Subcutaneous preadipocyte (primary cell): ENCODE measurements around the gene KIF2A. TPM values are rescaled to one million over a fixed set of nuclear protein-coding genes. Genes with fewer than 3 reads are reported as not detected.

Experiments
- total RNA-seq: library from RNA; depleted of rRNA; stranded (reverse); fragments of >200 nt; gene quantifications from 2 replicates; pipeline ENCODE4 v1.2.3, GENCODE V29; 2012

The KIF2A gene
- 53.6 and 59.4 TPM in 2 replicates for total RNA-seq

GRCh38 chr5:62305715-62306322 lies at the start of gene KIF2A:
KIF2A (plus strand) TSS chr5:62306206; CDS start chr5:62306473, 267 bp downstream.

DNA sequence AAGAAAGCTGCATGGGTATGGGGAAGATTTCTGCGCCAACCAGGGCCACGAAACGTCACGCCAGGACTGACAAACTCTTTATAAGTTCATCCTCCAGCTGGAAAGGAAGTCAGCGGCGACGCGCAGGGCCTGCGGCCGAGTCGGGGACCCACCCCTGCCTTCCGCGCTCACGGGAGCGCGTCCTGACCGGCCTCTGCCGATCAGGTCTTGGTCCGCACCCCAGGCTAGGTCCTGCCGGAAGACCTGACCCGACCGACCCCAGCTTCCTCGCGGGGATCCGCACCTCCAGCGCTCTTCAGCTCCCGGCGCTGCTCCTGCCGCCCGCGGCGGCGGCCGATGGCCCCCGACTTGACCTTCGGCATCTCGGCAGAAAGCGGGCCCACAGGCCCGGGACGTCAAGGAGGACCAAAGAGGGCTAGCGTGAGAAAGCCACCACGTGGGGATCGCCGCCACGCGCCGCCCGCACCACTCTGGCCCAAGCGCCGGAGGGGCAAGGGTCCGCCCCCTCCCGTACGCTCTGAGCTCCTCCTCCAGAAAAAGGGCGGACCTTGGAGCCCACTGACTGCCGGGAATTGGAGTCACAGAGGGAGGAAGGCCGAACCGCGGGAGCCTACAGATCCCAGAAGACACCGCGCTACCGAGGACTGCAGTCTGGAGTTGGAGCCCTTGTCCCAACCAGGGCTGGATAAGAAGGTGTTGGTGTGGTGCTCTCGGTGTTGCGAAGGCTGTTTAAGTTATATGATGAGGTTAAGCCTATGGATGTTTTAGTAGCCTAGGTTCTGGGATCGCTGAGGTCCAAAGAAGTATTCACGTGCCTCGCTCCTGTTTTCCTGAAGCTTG lies 97.6 kb downstream of the KIF2A start, which contains the start of gene DIMT1:
Gene DIMT1 (minus strand): TSS at position 495 of the 840 bp plus-strand sequence. CDS start 133 bp downstream, at position 362.

GRCh38 chr5:62412549-62413329 lies 106.7 kb downstream of the KIF2A start, which contains the start of gene IPO11:
IPO11 (plus strand) TSS chr5:62412763; CDS start chr5:62437280, 24,517 bp downstream.

Other genes with a start within 250 kb of the KIF2A start
- gene DIMT1, start 97.7 kb downstream of the KIF2A start, total RNA-seq = 38.6 and 42.0 TPM in 2 replicates
- gene IPO11, start 106.6 kb downstream of the KIF2A start, total RNA-seq = 30.9 and 32.5 TPM in 2 replicates